ENCODE results near the gene TMEM9B. TPM values are rescaled to one million over a fixed set of nuclear protein-coding genes. Genes with fewer than 3 reads are reported as not detected.

Gene TMEM9B
- total RNA-seq, 4 donors from 2014 or later: 29.4 to 45.3 (median 40.1) TPM

GRCh38 chr11:8927233-8927632, 37.0 kb downstream of the TMEM9B start:
- Histone ChIP-seq H3K4me3 (no peak overlapping the region), H3K27ac (no peak overlapping the region), H3K4me1 (no peaks in the 10 kb centered on the region), H3K27me3 (no peaks in the 10 kb centered on the region), H3K36me3 (peaks cover 0 to 21% of the 10 kb centered on the region in 2 donors), H3K9me3 (no peaks in the 10 kb centered on the region)
- DNase-seq (no peak), ATAC-seq (no peak)
- TF ChIP-seq POLR2A (IDR thresholded peaks at IDR 0.05): no peak
- TF ChIP-seq CTCF (IDR thresholded peaks at IDR 0.05 in 4 of 5, conservative IDR thresholded peaks at IDR 0.05 in 1 of 5): no peak
- in situ Hi-C loops (cut with MboI; ENCODE audit: low sequenced_read_pairs in 4 of 4): no loop called here
- intact Hi-C loops (cut with DNase I; ENCODE audit: low total_unique reads): no loop called here

GRCh38 chr11:8926236-8926635, 38.0 kb downstream of the TMEM9B start:
- in situ Hi-C loops (cut with MboI; ENCODE audit: low sequenced_read_pairs in 4 of 4): no loop called here
- no peaks in the 10 kb centered on the region for H3K27me3 ChIP-seq
- H3K27ac ChIP-seq: no peak overlapping the region
- no peak overlapping the region for H3K4me3 ChIP-seq
- no peaks in the 10 kb centered on the region for H3K9me3 ChIP-seq
- no peak for TF ChIP-seq CTCF (IDR thresholded peaks at IDR 0.05 in 4 of 5, conservative IDR thresholded peaks at IDR 0.05 in 1 of 5)
- TF ChIP-seq POLR2A (IDR thresholded peaks at IDR 0.05): no peak
- intact Hi-C loops (cut with DNase I; ENCODE audit: low total_unique reads): no loop called here
- DNase-seq (no peak), ATAC-seq (no peak)
- H3K4me1 ChIP-seq: no peaks in the 10 kb centered on the region
- peaks cover 0 to 30% of the 10 kb centered on the region in 2 donors for H3K36me3 ChIP-seq

GRCh38 chr11:8925711-8926110, 38.5 kb downstream of the TMEM9B start:
- Histone ChIP-seq H3K4me3 (no peak overlapping the region), H3K27ac (no peak overlapping the region), H3K36me3 (peaks cover 0 to 35% of the 10 kb centered on the region in 2 donors), H3K9me3 (no peaks in the 10 kb centered on the region), H3K27me3 (no peaks in the 10 kb centered on the region), H3K4me1 (no peaks in the 10 kb centered on the region)
- in situ Hi-C loops (cut with MboI; ENCODE audit: low sequenced_read_pairs in 4 of 4): no loop called here
- ATAC-seq (no peak), DNase-seq (no peak)
- intact Hi-C loops (cut with DNase I; ENCODE audit: low total_unique reads): no loop called here
- TF ChIP-seq CTCF (IDR thresholded peaks at IDR 0.05 in 4 of 5, conservative IDR thresholded peaks at IDR 0.05 in 1 of 5) (no peak), POLR2A (IDR thresholded peaks at IDR 0.05) (no peak)

- peaks cover 0 to 54% of the 10 kb centered on the region in 2 donors for H3K36me3 ChIP-seq
These were observed 41.6 kb downstream of the TMEM9B start for GRCh38 chr11:8922691-8923090.

More at GRCh38 chr11:8922691-8923090, 41.6 kb downstream of the TMEM9B start:
- Histone ChIP-seq H3K9me3 (no peaks in the 10 kb centered on the region), H3K27ac (no peak overlapping the region), H3K27me3 (no peaks in the 10 kb centered on the region), H3K4me1 (no peaks in the 10 kb centered on the region), H3K4me3 (no peak overlapping the region)
- intact Hi-C loops (cut with DNase I; ENCODE audit: low total_unique reads) (no loop called here), in situ Hi-C loops (cut with MboI; ENCODE audit: low sequenced_read_pairs in 4 of 4) (loop anchor here in 1 of 4 donors (25.0 kb wide), 1 partner anchor 235 kb away; the partner anchor contains the start of genes RPL27A and TRIM66)
- ATAC-seq (no peak), DNase-seq (no peak)
- TF ChIP-seq POLR2A (IDR thresholded peaks at IDR 0.05) (no peak), CTCF (IDR thresholded peaks at IDR 0.05 in 4 of 5, conservative IDR thresholded peaks at IDR 0.05 in 1 of 5) (no peak)

Data from gastrocnemius medialis (tissue), 4 donors.